Activated T-helper 9 cell treated with anti-CD3 and anti-CD28 coated beads, Interleukin-2, amount 50 U/mL, for 16 hours (primary cell): ENCODE data around the gene PLEKHH1.

Experiments
- DNase-seq: peaks from one replicate; pipeline ENCODE4 v3.0.0-alpha.2; 2020; ENCODE audit warnings: low read depth

The PLEKHH1 gene

DNA sequence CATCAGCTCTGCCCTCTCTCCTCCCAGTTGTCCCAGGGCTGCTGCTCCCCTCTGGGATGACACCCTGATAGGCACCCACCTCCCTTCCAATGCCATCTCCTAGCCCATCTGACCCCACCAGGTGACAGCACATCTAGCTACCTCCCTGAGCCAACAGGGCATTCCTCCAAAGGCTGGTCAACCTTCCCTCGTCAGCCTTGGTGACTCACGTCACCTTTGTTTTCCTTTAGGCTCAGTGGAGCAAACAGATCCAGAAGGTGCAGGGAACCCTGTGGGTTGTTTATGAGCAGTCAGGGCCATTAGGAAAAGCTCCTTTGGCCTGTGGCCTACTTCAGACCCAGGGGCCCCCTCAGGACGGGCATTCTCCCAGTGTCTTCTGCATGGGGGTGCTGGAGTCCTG, 34.6 kb downstream of the PLEKHH1 start:
- no peak for DNase-seq

- no peak for DNase-seq
These were observed 36.0 kb downstream of the PLEKHH1 start for GRCh38 chr14:67569011-67569650.

GRCh38 chr14:67569651-67570290, 36.7 kb downstream of the PLEKHH1 start:
- DNase-seq: no peak

DNA sequence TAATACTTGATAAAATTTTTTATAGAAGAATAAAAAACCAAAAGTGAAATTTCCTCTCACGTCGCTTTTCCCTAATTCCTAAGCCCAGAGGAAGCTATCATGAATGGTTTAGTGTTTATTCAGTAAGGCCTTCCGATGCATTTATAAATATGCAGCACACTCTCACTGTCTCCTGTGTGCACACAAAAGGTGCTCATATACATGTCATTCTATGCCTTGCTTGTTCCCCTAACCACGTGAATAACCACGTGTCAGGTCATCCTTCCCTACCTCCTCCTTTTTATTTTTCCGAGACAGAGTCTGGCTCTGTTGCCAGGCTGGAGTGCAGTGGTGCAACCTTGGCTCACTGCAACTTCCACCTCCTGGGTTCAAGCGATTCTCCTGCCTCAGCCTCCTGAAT, 37.4 kb downstream of the PLEKHH1 start:
- no peak for DNase-seq

DNA sequence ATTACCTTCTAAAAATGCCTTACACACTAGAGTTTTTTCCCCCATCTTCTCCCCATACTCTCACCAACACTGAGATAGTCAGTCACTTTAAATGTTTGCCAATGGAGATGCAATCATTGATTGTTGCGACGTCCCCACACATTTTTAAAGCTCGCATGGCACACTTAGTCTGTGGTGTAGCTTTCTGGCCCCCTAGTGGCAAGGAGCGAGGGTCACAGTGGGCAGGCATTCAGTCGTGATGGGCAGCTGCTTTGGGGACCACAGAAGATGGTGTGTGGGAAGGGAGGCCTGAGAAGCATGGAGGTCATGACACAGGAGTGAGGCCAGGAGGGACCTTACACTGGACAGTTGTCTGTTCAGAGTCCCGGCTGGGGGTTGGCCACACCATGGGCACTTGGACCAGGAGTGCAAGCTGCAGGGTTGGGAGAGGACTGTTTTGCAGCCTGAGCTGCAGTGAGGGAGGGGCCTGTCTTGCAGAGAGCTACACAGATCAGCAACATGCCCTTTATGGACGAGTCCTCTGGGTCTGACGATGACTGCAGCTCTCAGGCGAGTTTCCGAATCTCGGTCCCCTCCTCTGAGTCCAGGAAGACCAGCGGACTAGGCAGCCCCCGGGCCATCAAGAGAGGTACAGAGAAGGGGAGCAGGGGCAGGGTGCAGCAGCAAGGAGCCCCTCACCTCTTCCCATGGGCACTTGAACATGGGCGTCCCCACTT, 38.3 kb downstream of the PLEKHH1 start:
- peak; percentile 49 for DNase-seq

- no peak for DNase-seq
These were observed 38.9 kb downstream of the PLEKHH1 start for GRCh38 chr14:67571991-67572323.

- DNase-seq: no peak
These were observed 39.5 kb downstream of the PLEKHH1 start for GRCh38 chr14:67572608-67573007.

DNA sequence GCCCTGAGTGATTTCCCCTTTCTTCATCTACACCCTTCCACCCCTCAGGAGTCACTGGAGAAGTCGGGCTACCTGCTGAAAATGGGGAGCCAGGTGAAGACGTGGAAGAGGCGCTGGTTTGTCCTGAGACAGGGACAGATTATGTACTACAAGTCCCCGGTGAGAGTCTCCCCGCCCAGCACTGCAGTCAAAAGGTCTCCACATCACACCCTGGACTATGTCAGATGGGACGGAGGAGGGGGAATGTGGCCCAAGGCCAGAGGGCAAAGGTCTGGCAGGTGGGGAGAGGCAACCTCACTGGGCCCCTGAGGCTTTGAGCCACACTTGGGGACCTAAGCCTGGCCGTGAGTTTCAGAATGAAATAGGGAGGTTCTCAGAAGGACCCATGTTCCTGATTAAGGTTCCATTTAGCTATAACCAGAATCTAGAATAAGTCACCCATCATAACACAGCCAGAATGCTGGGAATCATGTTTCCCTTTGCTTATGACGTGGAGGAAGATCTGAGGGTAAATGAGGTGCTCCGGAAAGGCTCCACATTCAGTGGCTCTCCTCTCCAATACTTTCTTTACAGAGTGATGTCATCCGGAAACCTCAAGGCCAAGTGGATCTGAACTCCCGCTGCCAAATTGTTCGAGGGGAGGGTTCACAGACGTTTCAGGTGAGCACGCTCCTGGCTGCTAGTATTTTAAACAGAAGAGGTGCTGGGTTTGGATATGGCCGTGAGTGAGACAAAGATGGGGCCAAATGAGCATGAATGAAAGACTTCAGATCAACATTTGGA, 40.3 kb downstream of the PLEKHH1 start:
- DNase-seq: no peak

GRCh38 chr14:67574156-67574555, 41.1 kb downstream of the PLEKHH1 start:
- no peak for DNase-seq

DNA sequence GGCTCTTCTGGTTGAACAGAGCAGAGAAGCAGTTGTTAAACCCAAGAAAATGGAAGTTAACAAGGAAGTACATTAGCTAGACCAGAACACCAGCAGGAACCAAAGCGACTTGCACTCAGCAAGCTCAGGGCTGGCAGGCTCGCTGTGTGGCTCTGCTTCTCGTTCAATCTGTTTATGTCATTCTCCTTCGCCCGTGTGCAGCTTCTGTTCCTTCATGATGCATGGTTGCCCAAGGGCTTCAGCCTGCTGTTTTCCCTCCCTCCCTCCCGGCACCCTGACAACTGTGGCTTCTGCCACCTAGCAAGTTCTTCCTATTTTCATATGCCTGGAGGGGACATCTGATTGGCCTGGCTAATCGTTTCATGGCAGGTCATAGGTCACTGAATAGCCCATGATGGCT, 41.7 kb downstream of the PLEKHH1 start:
- DNase-seq: no peak

- DNase-seq: no peak
These were observed 42.6 kb downstream of the PLEKHH1 start for GRCh38 chr14:67575684-67576083.

DNA sequence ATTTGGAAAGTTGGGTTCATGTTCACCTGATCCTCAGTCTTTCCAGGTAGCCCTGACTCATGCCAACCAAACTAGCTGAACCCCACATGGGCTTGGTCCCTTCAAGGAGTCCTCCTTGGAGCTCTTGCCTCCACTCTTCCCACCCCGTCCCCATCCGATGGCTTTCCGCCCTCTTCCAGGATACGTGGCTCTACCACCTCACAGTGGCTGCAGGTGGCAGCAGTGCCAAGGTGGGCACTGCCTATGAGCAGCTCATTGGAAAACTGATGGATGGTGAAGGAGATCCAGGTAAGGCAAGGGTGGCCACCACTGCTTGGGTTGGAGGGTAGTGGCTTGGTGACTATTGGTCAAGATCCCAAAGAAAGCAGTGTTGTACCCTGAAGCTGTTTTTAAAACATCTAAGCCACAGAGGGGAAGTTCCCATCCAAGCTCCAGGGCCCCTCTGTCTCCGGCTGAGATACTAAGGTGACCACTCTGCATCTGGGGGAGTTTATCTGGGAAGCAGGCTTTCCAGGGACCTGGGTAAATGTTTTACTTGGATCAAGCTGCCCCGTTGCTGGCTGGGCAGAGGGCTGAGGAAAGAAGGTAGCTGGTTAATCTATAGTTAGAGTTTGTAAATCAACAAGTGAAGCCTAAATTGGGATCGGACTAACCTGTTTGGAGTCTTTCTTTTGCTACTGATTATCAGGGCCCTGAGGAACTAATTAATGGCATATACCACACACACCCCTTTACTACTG, 43.3 kb downstream of the PLEKHH1 start:
- no peak for DNase-seq

GRCh38 chr14:67577181-67577808, 44.2 kb downstream of the PLEKHH1 start:
- no peak for DNase-seq

DNA sequence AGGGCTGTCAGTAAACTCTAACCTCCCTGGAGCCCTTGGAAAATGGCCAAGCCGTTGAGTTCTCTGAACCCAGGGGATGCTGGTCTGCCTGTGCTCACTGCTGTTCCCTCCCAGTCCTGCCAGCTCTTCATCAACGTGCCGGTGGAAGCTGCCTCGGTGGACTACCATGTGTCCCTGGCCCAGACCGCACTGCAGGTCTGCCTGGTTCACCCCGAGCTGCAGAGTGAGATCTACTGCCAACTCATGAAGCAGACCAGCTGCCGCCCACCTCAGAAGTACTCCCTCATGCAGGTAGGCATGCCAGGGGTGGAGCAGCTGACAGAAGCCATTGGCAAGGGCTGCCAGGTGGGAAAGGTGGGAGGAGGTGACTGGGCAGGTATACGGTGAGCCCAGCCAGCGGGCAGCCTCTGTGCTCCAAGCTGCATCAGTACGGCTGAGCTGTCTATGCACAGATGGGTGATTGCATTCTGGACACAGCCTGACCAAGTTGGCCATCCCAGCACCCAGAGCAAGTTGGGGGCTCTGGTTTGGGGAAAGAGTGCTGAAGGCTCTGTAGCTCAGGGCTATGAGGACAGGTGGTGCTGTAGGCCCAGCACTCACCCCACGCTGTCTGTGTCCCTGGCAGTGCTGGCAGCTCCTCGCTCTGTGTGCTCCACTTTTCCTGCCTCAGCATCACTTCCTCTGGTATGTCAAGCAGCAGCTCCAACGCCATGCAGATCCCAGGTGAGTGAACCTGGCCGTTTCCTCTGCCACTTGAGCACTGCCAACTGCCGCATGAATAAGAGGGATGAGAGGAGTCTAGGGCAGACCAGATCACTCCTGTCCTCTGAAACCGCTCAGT, 45.0 kb downstream of the PLEKHH1 start:
- no peak for DNase-seq

DNA sequence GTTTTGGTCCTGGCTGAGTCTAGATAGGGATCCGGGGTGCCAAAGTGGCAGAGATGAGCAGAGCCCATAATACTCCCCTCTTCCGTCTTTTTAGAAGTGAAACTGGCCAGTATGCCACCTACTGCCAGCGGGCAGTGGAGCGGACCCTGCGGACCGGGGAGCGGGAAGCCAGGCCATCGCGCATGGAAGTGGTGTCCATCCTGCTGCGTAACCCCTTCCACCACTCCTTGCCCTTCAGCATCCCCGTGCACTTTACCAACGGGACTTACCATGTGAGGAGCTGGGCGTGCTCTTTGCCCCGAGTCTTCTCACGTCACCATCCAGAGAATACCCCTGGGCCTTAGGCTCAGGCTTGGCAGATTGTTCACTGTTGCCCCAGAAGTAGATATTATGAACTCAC, 46.0 kb downstream of the PLEKHH1 start:
- DNase-seq: no peak

GRCh38 chr14:67579636-67580035, 46.5 kb downstream of the PLEKHH1 start:
- no peak for DNase-seq

- no peak for DNase-seq
These were observed 47.5 kb downstream of the PLEKHH1 start for GRCh38 chr14:67580336-67581171.

- DNase-seq: no peak
These were observed 48.6 kb downstream of the PLEKHH1 start for GRCh38 chr14:67581643-67582042.

GRCh38 chr14:67582061-67582460, 49.0 kb downstream of the PLEKHH1 start:
- no peak for DNase-seq
